ENCODE data around the gene SRGAP2.
"Not testable (repeated sequence)": the region's sequence is repeated elsewhere in the genome, so short reads cannot be mapped to it uniquely, and the experiment has no call there.

Gene SRGAP2

GRCh38 chr1:206203364-206204158 is at the start of gene SRGAP2:
Gene SRGAP2 (plus strand): TSS chr1:206203541. CDS start chr1:206205971, 2,430 bp downstream.
- DNase-seq (ENCODE audit: low read depth) = peak; percentile 9

GRCh38 chr1:206167350-206168029 is 35.9 kb upstream of the SRGAP2 start:
- DNase-seq (ENCODE audit: low read depth) = not testable (repeated sequence)

GRCh38 chr1:206169794-206170193 is 33.5 kb upstream of the SRGAP2 start:
- not testable (repeated sequence) for DNase-seq (ENCODE audit: low read depth)

GRCh38 chr1:206173110-206173719 is 30.1 kb upstream of the SRGAP2 start:
- not testable (repeated sequence) for DNase-seq (ENCODE audit: low read depth)

- not testable (repeated sequence) for DNase-seq (ENCODE audit: low read depth)
Observed at GRCh38 chr1:206174182-206174868, 29.0 kb upstream of the SRGAP2 start.

GRCh38 chr1:206175459-206176113 is 27.8 kb upstream of the SRGAP2 start:
- not testable (repeated sequence) for DNase-seq (ENCODE audit: low read depth)

GRCh38 chr1:206176114-206176502 is 27.2 kb upstream of the SRGAP2 start:
- DNase-seq (ENCODE audit: low read depth) = not testable (repeated sequence)

GRCh38 chr1:206178061-206178989 is 25.0 kb upstream of the SRGAP2 start:
- not testable (repeated sequence) for DNase-seq (ENCODE audit: low read depth)

- not testable (repeated sequence) for DNase-seq (ENCODE audit: low read depth)
Observed at GRCh38 chr1:206179666-206180065, 23.7 kb upstream of the SRGAP2 start.

GRCh38 chr1:206182368-206183317 is 20.7 kb upstream of the SRGAP2 start:
- not testable (repeated sequence) for DNase-seq (ENCODE audit: low read depth)

- not testable (repeated sequence) for DNase-seq (ENCODE audit: low read depth)
Observed at GRCh38 chr1:206183788-206184187, 19.6 kb upstream of the SRGAP2 start.

GRCh38 chr1:206185778-206186177 is 17.6 kb upstream of the SRGAP2 start:
- DNase-seq (ENCODE audit: low read depth) = not testable (repeated sequence)

GRCh38 chr1:206186826-206187225 is 16.5 kb upstream of the SRGAP2 start:
- not testable (repeated sequence) for DNase-seq (ENCODE audit: low read depth)

- DNase-seq (ENCODE audit: low read depth) = not testable (repeated sequence)
Observed at GRCh38 chr1:206195182-206195581, 8.2 kb upstream of the SRGAP2 start.

GRCh38 chr1:206196748-206197424 is 6.5 kb upstream of the SRGAP2 start:
- not testable (repeated sequence) for DNase-seq (ENCODE audit: low read depth)

GRCh38 chr1:206202789-206203363 is 465 bp upstream of the SRGAP2 start, which contains the start of gene FAM72A:
Gene FAM72A (minus strand): TSS chr1:206202839. CDS start chr1:206202025, 814 bp downstream.
- DNase-seq (ENCODE audit: low read depth) = peak; percentile 92

- not testable (repeated sequence) for DNase-seq (ENCODE audit: low read depth)
Observed at GRCh38 chr1:206204159-206204511, 794 bp downstream of the SRGAP2 start.

- DNase-seq (ENCODE audit: low read depth) = not testable (repeated sequence)
Observed at GRCh38 chr1:206204871-206205270, 1.5 kb downstream of the SRGAP2 start.
